IPS-18c (cell line): ENCODE results near the gene IRF4.

Experiments
- H3K4me3 ChIP-seq: 2 replicates; pipeline ENCODE4 v1.7.0; 2013; ENCODE audit warnings: low read depth, mild to moderate bottlenecking, low read length, moderate library complexity; ENCODE audit not compliant: insufficient read depth
- H3K9me3 ChIP-seq: one replicate; pipeline ENCODE4 v1.6.1; 2013; ENCODE audit warnings: mild to moderate bottlenecking, low read length, moderate library complexity; ENCODE audit not compliant: control insufficient read depth, insufficient read depth

IRF4 gene

DNA sequence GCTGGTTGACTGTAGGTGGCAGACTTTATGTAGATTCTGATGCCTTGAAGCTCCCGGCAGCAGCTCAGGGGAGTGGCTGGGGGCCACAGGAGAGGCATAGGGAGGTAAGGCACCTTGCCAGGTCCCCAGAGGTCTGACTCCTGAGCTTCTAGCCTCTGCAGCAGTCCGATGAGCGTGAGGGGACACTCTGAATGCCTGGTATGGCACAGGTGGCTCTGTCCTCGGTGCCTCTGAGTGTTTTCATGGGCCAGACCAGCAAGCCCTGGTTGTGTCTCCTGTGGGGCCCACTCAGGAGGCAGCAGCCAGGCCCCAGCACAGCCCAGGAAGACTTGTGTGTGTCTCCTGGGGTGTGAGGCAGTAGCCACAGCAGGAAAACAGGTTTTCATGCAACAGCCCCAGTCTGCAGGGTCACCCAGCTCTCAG lies 39.7 kb upstream of the IRF4 start:
- Histone ChIP-seq H3K4me3 (no peak overlapping the region), H3K9me3 (no peaks in the 10 kb centered on the region)

GRCh38 chr6:352474-352873 lies 39.1 kb upstream of the IRF4 start:
- H3K4me3 ChIP-seq = no peak overlapping the region
- no peaks in the 10 kb centered on the region for H3K9me3 ChIP-seq

DNA sequence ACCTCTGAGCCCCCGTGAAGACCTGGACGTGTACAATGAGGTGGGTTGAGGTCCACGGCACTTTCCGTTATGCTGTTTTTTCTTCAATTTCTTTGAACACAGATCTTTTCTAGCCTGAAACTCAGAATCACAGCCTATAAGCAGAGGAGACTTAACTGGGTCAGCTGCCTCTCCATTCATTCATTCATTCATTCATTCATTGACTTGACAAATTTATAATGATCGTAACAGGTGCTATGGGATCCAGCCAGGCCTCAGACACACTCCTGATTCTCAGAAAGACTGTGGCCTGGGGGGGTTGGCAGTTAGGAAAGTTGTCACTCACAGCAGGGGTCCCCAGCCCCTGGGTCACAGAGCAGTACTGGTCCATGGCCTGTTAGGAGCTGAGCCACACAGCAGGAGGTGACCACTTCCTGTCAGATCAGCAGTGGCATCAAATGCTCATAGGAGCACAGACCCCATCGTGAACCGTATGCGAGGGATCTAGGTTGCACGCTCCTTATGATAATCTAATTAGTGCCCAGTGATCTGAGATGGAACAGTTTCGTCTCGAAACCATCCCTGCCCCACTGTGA lies 38.6 kb upstream of the IRF4 start:
- no peaks in the 10 kb centered on the region for H3K9me3 ChIP-seq
- no peak overlapping the region for H3K4me3 ChIP-seq

- Histone ChIP-seq H3K9me3 (no peaks in the 10 kb centered on the region), H3K4me3 (no peak overlapping the region)
Observed at GRCh38 chr6:353642-354614, 37.6 kb upstream of the IRF4 start.

DNA sequence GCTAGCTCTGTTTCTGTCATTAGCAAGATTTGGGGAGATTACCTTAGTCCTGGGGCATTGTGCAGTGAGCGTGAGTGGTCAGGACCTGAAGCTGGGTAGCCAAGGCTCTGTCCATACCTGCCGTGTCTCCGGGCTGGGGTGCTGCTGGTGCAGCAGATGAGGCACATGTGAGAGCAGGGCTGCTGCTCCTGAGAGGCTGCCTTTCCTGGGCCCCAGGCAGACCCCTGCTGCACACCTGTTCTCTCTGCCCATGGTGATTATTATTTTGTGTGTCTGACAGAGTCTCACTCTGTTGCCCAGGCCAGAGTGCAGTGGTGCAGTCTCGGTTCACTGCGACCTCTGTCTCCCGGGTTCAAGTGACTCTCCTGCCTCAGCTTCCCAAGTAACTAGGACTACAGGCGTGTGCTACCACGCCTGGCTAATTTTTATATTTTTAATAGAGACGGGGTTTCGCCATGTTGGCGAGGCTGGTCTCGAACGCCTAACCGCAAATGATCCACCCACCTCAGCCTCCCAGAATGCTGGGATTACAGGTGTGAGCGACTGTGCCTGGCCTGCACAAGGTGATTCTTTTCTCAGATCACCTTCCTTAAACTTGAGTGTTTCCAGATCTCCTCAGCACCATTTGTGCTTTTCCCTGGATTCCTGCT lies 36.8 kb upstream of the IRF4 start:
- Histone ChIP-seq H3K4me3 (no peak overlapping the region), H3K9me3 (peaks cover 2% of the 10 kb centered on the region)

DNA sequence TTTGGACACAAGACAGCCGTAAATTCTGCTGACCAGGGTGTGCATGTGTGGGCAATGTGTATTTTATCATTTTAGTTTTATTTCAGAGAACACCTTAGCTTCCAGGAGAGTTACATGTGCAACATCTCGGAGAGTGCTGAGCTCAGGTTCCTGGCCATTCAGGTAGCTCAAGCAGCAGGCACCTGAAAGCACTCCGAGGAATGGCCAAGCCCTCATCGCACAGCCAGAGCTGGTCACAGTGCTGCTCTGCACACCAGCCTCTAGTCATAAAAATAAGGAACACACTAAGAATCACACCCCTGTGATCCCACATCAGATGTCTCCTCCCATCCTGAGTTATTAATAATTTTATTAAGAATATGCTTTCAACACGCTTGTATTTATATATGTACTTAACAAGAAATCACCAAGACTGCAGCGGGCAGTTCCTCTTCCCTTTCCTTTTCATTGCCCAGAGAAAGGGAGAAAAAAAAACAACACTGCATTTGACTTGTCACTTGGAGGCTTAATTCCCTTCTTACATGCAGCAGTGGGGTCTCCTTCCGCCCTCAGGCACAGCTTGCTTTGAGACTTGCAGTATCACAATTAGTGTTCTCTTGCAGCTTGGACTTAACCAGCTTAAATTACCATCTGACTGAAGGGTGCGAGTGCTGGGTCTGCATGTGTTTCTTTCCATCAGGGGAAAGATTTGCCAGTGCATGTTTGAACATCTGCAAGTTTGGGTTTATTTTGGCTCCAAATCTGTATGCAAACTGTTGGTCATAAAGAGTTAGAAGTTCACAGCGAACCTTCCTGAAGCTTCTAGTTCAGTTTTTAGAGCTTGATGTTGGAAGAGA lies 36.0 kb upstream of the IRF4 start:
- peaks cover 2% of the 10 kb centered on the region for H3K9me3 ChIP-seq
- no peak overlapping the region for H3K4me3 ChIP-seq

DNA sequence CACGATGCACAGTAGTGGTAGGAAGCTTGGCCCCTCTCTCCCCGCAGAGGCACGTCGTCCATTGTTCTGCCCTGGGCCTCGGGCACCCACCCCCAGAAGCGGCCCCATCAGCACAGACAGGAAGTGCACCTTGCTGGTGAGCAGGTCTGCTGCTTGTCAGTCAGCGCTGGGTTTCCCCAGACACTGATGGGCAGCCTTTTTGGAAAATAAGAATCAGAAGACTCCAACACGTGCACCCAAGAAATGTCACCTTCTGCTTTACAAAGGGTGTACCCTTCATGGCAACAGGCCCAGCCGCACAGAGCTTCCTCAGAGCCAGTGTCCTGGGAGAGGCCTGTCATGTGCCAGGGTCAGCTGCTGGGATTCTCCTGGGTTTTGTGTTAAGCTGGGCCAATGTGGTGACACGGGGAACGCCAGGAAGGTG lies 34.7 kb upstream of the IRF4 start:
- Histone ChIP-seq H3K4me3 (no peak overlapping the region), H3K9me3 (peaks cover 2% of the 10 kb centered on the region)

GRCh38 chr6:357261-357790 lies 34.2 kb upstream of the IRF4 start:
- Histone ChIP-seq H3K9me3 (peaks cover 2% of the 10 kb centered on the region), H3K4me3 (no peak overlapping the region)

DNA sequence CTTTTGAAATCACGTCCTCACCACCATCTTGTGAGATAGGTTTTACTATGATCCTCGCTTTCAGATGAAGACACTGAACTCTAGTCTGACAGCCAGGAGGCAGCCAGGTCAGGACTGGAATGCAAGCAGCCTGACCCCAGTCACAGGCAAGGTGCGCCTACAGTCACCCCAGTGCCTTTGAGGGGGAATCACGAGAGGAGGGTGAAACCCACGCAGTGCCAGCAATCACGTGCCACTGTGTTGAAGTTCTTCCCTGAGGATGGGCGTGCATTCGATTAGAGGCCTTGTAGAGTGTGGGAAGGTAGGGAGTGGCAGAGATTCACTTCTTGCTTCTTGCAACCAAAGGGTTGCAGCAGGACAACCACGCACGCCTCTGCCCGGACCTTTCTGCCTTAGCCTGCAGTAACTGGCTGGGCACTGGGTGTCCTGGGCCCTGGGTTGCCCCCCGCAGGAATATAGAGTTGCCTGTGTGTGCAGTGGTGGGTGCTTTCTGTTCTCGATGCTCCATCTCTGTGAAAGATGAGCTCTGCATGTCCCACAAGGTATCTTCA lies 33.7 kb upstream of the IRF4 start:
- no peak overlapping the region for H3K4me3 ChIP-seq
- peaks cover 2% of the 10 kb centered on the region for H3K9me3 ChIP-seq

- Histone ChIP-seq H3K4me3 (no peak overlapping the region), H3K9me3 (peaks cover 2% of the 10 kb centered on the region)
Observed at GRCh38 chr6:358432-358831, 33.1 kb upstream of the IRF4 start.

DNA sequence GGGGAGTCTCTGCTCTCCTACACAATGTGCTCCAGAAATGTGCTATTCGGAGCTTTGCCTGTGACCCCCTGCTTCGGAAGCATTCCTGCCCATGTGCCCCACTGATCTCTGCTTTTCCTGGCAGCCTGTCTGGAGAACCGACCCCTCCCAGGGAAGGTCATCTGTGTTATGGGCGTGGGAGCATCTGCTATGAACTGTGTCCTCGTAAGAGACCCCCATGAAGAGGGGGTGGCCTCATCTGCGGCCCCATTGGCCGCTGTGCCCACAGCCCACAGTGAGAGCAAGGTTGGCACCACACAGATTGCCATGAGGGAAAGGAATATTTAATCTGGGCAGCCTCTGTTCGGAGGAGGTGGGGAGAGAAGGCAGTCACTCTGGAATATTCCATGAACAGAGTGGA lies 32.7 kb upstream of the IRF4 start:
- Histone ChIP-seq H3K9me3 (peaks cover 2% of the 10 kb centered on the region), H3K4me3 (no peak overlapping the region)

DNA sequence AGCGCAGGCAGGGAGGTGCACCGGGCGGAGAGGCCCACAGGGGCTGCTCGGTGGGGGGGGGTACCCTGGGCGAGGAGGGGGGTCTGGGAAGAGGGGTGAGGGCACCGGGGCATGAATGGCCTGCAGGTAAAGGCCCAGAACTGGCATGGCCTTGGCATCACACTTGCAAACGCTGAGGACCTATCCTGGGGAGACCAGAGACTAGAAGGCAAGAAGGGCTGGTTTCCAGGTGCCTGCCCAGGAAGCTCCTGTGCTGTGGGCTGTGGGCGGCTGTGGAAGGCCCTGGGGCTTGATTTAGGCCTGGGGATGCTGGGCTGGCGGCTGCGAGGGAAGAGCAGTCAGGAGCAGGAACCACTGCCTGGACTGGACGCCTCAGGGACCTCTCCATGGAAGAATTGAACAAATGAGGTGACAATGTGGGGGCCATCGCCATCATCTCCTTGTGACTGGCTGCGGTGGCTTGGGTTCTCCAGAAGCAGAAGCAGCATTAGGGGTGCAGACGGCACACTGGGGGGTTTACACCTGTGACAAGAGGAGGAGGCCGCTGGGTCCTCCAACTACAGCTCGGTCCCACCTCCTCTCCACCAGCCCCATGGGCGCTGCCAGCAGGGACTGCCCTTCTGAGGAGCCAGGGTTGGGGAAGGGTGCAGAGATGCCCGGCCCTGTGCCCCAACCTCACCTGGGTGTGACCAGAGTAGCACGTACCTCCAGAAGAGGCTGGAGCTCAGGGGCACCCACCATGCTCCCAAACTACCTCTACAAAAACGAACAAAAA lies 32.1 kb upstream of the IRF4 start:
- Histone ChIP-seq H3K9me3 (peaks cover 2% of the 10 kb centered on the region), H3K4me3 (no peak overlapping the region; the same call in 1 of the 2 replicates)

DNA sequence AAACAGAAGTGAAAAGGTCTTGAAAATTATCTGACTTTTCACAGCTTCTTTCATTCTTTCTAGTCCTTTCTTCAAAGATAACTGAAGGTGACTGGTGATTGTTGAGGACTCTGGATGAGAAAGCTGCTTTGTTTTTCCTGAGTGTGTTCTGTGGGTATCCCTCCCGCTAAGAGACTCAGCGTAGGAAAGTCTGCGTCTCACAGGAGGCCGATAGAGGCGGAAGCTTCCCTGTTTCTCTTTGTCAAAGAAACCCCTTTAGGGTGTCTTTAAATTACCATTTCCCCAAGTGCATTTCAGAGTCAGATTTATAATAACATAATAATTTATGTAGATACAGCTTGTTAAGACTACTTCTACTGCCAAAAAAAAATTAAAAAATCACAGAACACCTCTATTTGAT lies 31.2 kb upstream of the IRF4 start:
- H3K9me3 ChIP-seq = peaks cover 2% of the 10 kb centered on the region
- no peak overlapping the region for H3K4me3 ChIP-seq

DNA sequence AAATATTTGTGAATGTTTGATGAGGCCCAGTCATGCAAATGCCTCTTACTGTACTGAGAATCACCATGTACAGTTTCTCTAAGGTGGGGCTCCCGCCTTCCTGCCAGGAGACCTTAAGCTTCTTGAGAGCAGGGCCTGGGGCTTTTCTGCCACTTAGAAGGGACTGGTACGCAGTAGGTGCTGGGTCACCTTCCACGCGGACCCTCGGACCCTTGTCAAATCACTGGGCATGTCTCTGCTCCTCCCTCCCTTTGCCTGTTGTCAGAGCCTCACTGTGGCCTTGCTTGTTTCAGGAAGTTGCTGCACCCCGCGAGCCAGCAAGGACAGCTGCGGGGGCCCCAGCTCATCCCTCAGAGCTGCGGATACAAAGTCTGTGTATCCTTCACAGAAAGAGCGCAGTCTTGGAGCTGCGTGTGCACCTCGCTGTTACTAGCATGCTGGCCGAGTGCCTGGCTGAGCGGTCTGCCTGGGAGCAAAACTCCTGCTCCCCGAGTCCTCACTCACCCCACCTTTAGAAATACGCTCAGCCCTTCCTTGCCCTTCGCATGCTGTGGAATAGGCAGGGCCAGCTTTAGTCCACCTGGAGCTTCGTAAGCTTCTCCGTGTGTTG lies 30.7 kb upstream of the IRF4 start:
- Histone ChIP-seq H3K4me3 (no peak overlapping the region), H3K9me3 (peaks cover 2% of the 10 kb centered on the region)

DNA sequence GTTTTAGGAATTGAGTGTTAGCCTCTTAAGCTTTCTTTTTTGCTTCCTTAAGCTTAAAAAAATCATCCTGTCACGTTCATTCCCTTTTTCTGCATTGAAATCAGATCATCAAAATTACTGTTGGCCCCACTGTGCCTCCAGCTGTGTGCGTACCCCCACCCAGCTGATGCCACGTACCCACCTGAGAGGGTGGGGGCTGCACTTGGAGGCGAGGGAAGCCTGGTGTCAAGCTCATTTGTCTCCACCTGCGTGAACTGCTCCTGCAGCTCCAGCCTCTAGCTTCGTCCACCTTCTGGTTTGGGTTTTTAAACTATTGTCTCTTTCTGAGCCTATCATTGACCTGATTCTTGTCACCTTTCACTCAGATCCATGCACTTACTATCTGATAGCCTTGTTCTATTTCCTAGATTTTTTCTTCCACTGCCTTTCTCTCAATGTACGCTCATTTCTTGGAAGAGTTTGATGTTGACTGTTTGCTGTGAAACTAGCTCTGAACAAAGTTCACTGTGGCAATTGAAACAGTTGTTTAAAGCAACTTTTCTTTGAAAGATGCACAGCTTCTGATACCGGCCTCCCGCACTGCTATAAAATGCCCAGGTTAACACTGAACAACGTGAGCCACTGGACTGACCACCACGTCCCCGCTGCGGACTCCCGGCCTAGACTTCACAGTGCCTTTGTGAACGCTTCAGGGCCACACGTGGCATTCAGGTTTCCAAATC lies 30.0 kb upstream of the IRF4 start:
- Histone ChIP-seq H3K9me3 (peaks cover 2% of the 10 kb centered on the region), H3K4me3 (no peak overlapping the region)
